Left renal pelvis (tissue), 4 donors: ENCODE measurements around the gene EEF1AKMT3. TPM values are rescaled to one million over a fixed set of nuclear protein-coding genes. Genes with fewer than 3 reads are reported as not detected.

Source experiments
- polyA plus RNA-seq, 4 donors: library from polyadenylated mRNA; unstranded; fragments of 120-200 nt; gene quantifications; one replicate each; pipeline ENCODE4 v1.2.1, GENCODE V29; 2013; ENCODE audit not compliant: insufficient read length in 4 of 4

EEF1AKMT3 gene
- polyA plus RNA-seq, 4 donors = 11.2 to 17.5 (median 11.7) TPM

Other genes starting within 250 kb of the EEF1AKMT3 start
- 10 to 100 TPM; 52.6 to 99.8 (median 61.2) TPM for gene MBD6, start 249.8 kb upstream of the EEF1AKMT3 start, polyA plus RNA-seq
- 100 to 1,000 TPM; 144 to 176 (median 167) TPM for gene DCTN2, start 225.4 kb upstream of the EEF1AKMT3 start, polyA plus RNA-seq
- gene KIF5A, start 222.6 kb upstream of the EEF1AKMT3 start, polyA plus RNA-seq = 1 to 10 TPM in 2 of 4 donors, under 1 TPM in 2; 0.64 to 1.1 (median 0.86) TPM
- gene PIP4K2C, start 181.4 kb upstream of the EEF1AKMT3 start, polyA plus RNA-seq = 10 to 100 TPM; 21.9 to 47.1 (median 39.6) TPM
- 10 to 100 TPM; 53.9 to 82.4 (median 62.2) TPM for gene DTX3, start 167.8 kb upstream of the EEF1AKMT3 start, polyA plus RNA-seq
- 100 to 1,000 TPM in 1 of 4 donors, 10 to 100 TPM in 3; 33.6 to 101 (median 36.9) TPM for gene ARHGEF25, start 161.2 kb upstream of the EEF1AKMT3 start, polyA plus RNA-seq
- gene B4GALNT1, start 139.4 kb upstream of the EEF1AKMT3 start, polyA plus RNA-seq = 1 to 10 TPM in 1 of 4 donors, under 1 TPM in 3; 0.79 to 6.1 (median 0.93) TPM
- gene OS9, start 78.5 kb upstream of the EEF1AKMT3 start, polyA plus RNA-seq = 100 to 1,000 TPM; 189 to 235 (median 201) TPM
- gene AGAP2, start 33.9 kb upstream of the EEF1AKMT3 start, polyA plus RNA-seq = 1 to 10 TPM in 3 of 4 donors, under 1 TPM in 1; 0.79 to 1.5 (median 1.4) TPM
- gene TSPAN31, start 27.6 kb upstream of the EEF1AKMT3 start, polyA plus RNA-seq = 100 to 1,000 TPM in 2 of 4 donors, 10 to 100 TPM in 2; 67.7 to 108 (median 102) TPM
- gene CDK4, start 20.3 kb upstream of the EEF1AKMT3 start, polyA plus RNA-seq = 100 to 1,000 TPM; 199 to 236 (median 214) TPM
- 10 to 100 TPM in 3 of 4 donors, 1 to 10 TPM in 1; 9.9 to 25.9 (median 16.3) TPM for gene MARCHF9, start 17.5 kb upstream of the EEF1AKMT3 start, polyA plus RNA-seq
- 1 to 10 TPM in 2 of 4 donors, under 1 TPM in 2; 0.72 to 2.2 (median 0.96) TPM for gene CYP27B1, start 5.5 kb upstream of the EEF1AKMT3 start, polyA plus RNA-seq
- 10 to 100 TPM; 29.0 to 32.3 (median 31.5) TPM for gene METTL1, start 509 bp upstream of the EEF1AKMT3 start, polyA plus RNA-seq
- 10 to 100 TPM; 23.4 to 47.4 (median 46.9) TPM for gene TSFM, start 10.2 kb downstream of the EEF1AKMT3 start, polyA plus RNA-seq
- 10 to 100 TPM in 1 of 4 donors, 1 to 10 TPM in 3; 5.1 to 18.0 (median 8.2) TPM for gene AVIL, start 46.1 kb downstream of the EEF1AKMT3 start, polyA plus RNA-seq
- gene CTDSP2, start 74.1 kb downstream of the EEF1AKMT3 start, polyA plus RNA-seq = 100 to 1,000 TPM; 235 to 272 (median 260) TPM
- 10 to 100 TPM in 2 of 4 donors, 1 to 10 TPM in 2; 7.8 to 15.7 (median 10.5) TPM for gene ATP23, start 169.0 kb downstream of the EEF1AKMT3 start, polyA plus RNA-seq